Activated T-cell treated with anti-CD3 and anti-CD28 coated beads, Interleukin-2, amount 50 U/mL, for 1 hour (primary cell): ENCODE data around the gene SLC10A7.
"Not testable (repeated sequence)": the region's sequence is repeated elsewhere in the genome, so short reads cannot be mapped to it uniquely, and the experiment has no call there.

Source experiments
- DNase-seq: peaks from one replicate; pipeline ENCODE4 v3.0.0-alpha.2; 2020

SLC10A7 gene

DNA sequence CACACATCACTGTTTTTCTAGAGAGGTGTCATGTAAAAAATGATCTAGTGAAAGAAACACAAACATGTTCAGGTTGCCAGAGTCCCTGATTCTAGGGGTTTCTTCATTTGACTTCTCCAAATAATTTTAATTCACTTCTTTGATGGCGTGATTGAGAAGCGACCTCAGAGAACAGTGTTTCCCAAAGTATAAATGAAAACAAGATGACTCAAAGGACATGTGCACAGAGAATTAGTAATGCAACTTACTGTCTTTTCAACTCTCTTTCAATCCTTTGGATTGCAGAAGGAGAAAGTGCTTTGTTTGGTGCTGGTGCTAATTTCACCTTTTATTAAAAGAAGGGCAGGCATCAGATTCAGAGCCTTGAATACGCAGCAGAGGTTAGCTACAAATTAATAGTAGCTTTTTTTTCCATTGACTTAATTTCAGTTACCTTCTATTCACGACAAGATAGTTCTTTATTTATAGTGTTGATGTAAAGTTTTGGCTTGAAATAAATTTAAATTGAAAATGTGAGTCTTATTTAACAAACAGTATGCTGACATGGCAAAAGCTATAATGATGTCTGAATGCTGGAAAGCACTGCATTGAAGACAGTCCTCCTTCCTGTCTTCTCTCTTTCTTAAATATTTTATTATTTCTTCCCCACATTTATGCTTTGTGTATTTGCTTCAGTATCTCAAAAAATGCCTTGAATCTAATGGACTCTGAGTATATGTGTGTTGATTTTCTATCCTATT is 85.1 kb downstream of the SLC10A7 start:
- no peak for DNase-seq

DNA sequence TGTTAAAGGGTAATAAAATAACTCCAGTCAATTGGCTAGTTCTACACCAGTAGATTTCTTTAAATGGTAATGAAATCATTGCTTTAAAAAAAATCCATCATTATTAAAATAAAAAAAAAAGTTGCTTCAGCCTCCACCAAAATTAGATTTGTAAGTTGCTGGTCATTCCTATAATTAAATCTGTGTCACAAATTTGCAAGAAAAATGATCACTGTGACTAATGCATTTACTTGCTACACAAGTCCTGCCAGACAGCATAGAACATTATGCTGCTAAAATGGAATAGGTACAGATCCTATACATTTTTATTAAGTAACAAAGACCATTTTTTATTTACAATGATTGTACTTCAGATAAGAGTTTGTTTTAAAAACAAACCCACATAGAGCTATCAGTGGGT is 85.8 kb downstream of the SLC10A7 start:
- DNase-seq, result no peak

DNA sequence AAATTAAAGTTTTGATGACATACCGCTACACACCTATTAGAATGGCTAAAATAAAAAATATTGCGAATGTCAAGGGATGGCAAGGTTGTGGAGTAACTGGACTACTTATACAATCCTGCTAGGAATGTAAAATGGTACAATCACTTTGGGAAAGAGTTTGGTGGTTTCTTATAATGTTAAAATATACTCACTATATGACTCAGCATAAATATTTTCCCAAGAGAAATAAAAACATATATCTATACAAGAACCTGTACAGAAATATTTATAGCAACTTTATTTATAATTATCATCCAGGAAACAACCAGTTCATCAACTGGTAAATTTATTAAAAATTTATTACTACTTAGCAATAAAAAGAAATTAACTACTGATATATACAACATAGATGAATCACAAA is 89.7 kb downstream of the SLC10A7 start:
- no peak for DNase-seq

DNA sequence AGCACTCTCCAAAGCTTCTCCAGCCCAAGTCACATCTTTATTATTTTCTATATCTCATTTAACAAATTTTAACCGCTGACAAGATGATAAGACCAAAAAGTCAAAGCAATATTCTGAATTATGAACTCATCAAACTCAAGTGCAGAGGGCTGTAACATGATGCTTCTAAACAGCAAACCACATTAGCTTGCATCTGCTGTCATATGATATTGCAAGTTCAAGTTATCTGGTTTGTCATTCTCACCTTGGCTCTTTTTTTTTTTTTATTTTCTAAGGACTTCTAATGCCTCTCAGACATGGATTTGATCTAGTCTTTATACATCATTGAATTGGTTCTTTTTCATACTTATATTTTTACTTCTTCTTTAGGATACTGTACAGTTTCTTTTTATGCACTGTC is 93.4 kb downstream of the SLC10A7 start:
- no peak for DNase-seq

DNA sequence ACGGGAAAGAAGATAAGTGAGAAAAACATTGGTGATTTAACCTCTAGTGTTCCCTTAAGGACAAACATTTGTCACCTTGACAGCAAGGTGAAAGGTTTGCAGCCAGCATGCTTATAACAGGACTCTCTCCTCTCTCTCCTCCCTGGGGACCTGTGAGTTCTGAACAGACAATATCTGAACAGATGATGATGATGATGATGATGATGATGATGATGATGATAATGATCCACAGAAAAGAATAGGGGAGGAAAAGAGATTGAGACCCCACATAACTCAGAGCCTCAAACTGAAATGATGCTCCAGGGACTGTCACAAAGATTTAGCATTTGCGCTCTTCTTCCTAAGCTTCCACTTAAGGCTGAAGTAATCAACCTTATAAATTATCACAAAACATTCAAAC is 103.9 kb downstream of the SLC10A7 start:
- DNase-seq, result no peak

DNA sequence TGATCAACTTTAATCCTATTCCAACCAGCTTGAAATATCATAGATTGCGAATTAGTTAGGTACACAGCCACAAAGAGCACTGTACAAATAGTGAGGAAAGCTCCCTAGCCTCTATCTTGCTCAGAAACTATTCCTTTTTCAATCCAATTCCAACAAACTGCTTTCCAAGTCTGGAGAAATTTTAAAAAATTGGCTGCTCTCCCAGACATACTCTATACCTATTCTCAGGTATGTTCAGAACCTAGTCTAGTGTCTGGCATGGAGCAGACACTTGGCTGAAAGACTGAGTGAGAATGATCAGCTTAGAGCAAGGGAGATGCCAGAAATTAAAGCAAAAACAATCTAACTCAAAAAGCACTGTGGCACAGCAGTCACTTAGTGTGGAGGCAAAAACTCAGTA is 105.9 kb downstream of the SLC10A7 start:
- DNase-seq, result no peak

DNA sequence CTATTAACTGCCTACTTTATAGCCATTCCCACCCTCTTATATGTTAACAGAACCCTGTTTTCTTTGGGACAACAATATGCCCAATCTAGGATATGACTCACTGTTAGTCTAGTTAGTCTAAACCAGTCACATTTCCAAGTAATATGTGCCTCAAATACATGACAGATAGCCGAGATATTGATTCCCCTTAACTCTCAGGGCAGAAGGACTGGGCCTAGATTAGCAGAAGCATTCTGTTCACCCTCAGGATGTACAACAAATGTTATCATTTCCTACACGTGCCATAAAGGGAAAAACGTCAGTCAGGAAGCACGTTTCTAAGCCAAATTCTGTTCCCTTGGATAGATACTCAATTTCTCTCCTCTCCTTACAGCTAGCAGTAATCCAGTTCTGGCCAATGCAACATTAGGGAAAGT is 114.1 kb downstream of the SLC10A7 start:
- no peak for DNase-seq

DNA sequence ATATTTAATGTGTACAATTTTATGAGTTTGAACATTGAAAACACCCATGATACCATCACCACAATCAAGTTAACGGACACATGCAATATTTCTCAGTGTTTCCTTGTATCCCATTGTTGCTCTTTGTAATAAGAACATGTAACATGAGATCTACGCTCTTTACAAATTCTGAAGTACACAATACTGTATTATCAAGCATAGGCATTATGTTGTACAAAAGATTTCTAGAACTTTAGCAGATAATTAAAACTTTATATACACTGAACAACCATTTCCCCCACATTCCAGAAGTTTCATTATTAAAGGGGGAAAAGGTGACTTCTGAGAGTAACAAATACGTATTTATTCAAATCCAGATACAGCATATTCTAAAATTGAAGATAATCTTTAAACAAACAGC is 114.5 kb downstream of the SLC10A7 start:
- DNase-seq, result no peak

DNA sequence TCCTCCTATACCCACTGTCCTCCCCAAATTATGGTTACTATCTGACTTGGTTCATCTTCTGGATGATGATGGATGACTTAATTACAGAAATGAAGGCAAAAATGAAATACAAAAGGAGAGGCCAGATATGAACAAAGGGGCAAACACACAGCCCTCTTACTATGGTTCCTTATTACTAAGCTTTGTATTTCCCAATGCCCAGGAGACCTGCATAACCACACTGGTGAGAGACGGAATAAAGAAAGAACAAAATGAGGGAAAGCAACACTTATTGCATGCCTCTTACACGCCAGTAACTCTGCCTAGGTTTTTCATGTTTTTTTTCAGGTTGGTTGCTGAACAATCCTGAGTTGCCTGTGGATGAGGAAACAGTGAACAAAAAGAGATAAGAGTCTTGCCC is 120.5 kb downstream of the SLC10A7 start:
- no peak for DNase-seq

DNA sequence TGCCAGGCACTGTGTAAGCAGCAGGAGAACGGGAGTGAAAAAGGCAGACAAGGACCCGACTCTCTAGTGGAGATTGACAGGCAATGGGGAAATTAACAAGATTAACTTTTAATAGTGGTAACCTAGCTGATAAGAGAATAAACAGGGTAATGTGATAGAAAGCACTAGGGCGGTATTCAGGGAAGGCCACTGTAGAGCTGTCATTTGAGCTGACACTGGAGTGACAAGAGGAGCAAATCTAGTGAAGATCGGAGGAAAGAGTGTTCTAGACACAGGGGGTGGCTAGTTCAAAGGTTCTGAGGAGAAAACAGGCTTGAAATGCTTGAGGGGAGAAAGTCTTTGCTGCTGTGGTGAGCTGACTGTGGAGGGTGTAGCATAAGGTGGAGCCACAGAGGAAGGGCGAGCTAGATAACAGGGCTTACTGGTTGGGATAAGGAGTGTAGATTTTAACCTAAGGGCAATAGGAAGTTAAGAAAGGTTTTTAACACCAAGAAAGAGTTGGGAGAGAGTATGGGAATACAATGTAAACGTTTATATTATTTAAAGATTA is 122.8 kb downstream of the SLC10A7 start:
- no peak for DNase-seq

DNA sequence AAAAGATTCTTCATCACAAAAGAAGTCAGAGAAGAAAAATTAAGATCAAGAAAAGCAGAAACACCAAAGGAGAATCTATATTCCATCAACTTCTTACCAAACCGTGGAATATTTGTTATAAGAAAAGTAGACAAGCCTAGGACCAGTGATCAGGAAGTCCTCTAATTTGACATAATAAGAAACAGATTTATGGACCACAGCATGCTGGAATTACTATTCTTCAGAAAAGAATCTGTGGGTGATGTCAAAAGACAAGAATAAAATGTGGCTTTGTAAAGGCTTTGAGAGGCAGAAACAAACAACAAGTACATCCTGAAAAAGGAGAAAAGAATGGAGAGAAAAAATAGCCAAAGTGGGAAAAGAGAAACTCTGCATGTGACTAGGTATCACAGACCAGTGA is 123.3 kb downstream of the SLC10A7 start:
- DNase-seq, result no peak

DNA sequence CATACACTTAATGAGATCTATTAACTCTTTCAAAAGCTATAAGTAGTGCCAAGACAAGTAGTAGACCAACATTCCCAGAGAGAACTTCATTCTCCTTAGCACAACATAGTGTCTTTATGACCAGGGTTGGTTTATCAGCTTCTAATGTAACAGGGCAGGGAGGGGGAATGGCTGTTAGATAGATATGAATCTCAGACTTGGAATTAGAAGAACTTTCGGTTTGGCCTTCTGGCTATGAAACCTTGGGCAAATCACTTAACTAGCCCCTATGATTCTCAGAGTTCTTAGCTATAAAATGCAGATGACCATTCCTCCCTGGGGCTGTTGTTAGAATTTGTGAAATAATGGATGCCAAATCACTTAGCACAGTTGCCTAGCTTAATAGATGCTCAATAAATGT is 132.2 kb downstream of the SLC10A7 start:
- DNase-seq, result no peak

DNA sequence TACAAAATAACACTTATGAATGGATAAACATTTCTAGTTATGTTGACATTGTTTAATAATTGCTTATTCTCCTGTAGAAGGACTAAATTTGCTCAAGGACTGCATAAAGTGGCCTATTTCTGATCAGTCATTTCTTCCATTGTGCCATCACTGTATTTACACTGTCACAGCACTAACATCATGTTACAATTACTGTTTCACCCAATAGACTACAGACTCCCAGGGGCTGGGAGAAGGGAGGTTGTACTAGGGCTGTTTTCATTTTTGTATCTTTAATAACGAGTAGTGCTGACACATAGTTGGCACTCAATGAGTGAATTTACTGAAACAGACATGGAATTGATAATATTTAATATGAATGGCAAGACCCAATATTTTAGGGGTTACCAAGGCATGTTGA is 139.5 kb downstream of the SLC10A7 start:
- no peak for DNase-seq

DNA sequence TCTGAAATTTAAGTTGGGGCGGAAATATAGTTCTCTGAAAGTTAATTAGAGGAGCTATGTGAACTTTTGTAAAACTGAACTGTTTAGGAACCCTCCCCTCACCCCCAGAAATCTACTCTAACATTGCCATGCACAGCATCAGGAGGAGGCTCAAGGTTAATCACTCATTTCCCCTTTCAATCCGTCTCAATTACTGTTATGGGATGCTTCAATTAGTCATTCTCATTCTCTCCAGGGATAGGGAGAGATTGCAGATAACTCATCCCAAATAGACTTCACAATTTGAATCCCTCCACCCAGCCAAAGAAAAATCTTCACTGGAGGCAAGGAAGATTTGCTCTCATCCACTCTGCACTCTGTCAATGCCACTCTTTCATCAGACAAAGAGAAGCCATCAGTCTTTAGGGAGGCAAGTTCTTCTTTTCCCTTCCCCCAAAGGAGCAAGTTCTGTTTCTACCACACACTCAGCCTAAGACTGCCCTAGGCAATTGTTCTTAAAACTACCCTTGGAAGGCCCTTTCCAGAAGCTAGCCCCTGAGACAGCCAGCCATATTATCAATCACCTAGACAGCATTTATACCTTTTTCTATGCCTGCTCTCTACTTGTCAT is 140.4 kb downstream of the SLC10A7 start:
- DNase-seq, result no peak

DNA sequence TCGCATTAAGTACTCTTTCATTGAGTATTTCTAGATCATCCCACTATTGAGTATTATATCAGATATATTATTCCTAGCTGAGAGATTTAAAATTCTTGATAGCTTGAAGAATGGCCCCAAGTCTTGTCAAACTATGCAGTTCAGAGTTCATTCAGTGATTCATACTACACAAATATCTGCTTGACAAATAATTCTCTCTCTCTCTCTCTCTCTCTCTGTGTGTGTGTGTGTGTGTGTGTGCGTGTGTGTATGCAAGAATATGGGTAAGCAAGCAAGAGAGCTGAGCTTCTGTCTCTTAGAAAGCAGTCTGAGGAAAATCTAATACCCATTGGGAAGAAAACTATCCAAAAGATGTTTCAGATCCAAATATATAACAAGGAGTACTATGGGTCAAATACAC is 142.0 kb downstream of the SLC10A7 start:
- no peak for DNase-seq

DNA sequence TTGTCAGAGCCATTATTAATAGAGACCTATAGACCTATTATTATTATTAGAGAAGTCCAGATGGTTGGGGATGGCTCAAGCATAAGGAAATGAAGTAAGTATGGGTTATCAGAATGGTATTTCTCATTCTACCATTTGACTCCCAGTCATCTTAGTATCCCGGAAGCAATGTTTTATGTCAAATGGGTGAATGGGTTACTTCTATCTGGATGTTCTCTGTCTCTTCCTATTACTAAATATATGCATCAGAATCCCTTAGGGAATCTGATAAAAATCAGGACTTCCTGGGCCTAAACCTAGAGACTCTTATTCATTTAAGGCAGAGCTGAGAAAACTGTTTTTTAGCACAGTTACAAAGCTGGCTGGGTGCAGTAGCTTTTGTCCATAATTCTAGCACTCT is 149.9 kb downstream of the SLC10A7 start:
- DNase-seq, result no peak

DNA sequence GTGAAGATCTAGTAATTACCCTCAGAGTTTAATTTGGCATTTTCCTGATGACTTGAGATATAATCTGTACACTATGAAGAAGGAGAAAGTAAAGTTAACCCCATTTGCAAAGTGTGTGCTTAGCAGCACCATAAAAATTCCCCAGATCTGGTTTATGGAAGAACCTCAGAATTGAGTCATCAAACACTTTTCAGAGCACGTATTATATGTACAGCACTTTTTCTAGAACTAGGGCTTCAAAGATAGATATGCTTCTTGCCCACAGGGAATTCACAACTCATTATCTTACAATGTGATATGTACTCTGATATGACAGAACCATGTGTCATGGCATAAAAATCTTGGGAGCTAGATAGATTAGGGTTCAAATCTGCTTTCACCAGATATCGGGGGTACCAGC is 150.9 kb downstream of the SLC10A7 start:
- no peak for DNase-seq

DNA sequence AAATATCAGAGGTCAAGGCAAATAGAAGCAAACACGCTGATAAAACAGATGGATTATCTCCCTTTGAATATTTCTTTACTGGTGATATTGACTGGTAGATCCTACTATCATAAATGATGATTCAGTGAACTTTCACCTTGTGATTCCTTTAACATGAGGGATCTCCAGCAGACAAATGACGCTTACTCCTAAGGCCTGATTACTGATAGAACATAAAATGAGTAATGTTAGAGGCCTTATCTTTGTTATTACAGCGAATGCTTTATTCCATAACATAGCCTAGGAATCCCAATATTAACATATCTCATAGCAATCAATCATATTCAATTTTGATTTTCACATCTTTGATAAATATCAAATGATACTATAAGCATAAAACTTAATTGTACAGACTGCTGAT is 152.3 kb downstream of the SLC10A7 start:
- no peak for DNase-seq

DNA sequence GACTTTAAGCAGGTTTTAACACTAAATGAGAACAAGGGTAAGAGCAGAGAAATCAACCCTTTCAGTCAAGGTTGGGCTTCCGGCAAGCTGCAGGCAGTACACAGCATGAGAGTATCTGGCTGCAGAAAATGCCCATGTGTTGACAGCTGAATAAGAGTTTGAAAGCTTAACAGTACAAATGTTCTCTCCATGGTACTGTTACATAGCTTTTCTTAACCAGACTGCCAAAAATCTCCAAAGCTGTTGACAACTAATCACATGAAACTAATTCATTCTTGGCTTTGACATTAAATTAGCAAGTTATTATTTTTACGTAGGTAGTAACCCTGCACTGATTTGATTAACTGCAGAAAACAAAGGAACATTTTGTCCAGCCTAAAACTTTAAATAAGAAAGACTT is 153.5 kb downstream of the SLC10A7 start:
- DNase-seq, result no peak

DNA sequence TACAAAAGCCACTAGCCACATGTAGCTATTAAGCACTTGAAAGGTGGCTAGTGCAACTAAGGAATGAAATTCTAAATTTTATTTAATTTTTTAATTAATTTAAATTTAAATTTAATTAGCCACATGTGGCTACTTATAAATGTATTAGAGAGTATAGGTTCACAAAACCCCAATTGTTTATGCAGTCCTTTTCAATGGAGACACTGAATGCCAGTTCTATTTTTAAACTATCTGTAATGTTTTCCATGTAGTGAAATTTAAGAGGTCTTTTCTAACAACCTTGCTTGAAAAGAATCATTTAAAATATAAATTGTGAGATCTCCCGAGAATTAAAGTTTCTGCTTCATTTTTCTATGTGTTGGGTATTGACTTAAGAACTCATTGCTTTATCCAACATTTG is 154.4 kb downstream of the SLC10A7 start:
- no peak for DNase-seq

DNA sequence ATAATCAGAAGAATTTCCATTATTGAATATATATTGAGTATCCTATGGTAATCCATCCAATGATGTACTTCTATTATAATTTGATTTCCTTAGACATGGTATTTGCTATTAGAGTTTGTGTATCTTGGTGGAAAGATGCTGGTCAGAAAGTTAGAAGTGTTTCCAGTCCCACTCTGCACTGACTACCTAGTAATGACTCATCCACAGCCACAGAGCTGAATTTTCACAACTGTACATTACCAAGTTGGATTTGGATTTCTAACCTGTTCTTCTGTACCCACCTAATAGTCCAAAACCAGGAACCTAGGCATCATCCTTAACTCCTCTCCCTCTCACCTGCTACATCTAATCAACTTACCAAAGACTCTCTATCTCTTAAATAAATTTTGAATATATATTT is 162.0 kb downstream of the SLC10A7 start:
- DNase-seq, result no peak

DNA sequence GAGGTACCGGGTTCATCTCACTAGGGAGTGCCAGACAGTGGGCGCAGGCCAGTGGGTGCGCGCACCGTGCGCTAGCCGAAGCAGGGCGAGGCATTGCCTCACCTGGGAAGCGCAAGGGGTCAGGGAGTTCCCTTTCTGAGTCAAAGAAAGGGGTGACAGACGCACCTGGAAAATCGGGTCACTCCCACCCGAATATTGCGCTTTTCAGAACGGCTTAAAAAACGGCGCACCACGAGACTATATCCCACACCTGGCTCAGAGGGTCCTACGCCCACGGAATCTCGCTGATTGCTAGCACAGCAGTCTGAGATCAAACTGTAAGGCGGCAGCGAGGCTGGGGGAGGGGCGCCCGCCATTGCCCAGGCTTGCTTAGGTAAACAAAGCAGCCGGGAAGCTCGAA is 171.6 kb downstream of the SLC10A7 start:
- DNase-seq, result not testable (repeated sequence)

DNA sequence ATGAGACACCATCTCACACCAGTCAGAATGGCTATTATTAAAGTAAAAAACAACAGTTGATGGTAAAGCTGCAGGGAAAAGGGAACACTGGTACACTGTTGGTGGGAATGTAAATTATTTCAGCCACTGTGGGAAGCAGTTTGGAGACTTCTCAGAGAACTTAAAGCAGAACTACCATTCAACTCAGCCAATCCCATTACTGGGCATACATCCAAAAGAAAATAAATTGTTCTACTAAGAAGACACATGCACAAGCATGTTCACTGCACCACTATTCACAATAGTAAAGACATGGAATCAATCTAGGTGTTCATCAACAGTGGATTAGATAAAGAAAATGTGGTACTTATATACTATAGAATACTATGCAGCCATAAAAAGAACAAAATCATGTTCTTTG is 172.4 kb downstream of the SLC10A7 start:
- DNase-seq, result no peak

DNA sequence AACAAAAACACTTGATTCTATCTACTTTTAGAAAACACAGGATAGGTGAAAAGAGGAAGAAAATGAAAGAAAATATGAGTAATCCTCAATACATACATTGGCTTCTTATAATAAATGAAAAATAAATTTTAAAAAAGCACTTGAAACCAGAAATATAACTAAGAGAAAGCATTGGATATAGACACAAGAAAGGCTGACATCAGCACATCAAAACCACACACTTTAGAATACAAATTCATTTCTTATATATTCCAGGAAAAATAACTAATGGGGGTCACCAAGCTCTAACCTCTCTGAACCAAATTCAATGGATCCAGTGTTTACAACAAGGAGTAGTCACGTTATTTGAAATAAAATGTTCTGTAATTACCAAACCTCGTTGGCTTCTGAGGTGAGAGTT is 173.9 kb downstream of the SLC10A7 start:
- no peak for DNase-seq

DNA sequence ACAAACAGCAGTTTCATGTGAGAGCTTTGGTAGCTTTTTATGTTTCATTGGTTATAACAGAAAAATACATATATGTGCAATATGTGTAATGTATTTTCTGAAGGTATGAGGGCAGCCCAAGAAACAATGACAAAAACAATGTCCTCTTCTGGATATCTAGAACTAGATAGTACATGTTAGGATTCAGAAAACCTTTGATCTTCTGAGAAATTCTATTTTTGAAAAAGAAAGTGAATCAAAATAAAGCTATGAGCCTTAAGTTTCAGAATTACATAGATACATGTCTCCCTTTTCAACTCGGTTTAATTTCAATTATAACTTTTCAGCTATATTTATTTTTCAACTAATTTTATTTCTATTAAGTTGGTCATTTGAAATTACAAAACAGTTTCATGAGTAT is 175.5 kb downstream of the SLC10A7 start:
- no peak for DNase-seq
